DND-41 (cell line): ENCODE results near the gene GPR15LG.

Experiments used
- ATAC-seq: fragments of 200-7000 bp; cut with Tn5 transposase; 3 replicates; pipeline ENCODE4 v1.9.1; 2021; ENCODE audit warnings: low read depth; ENCODE audit not compliant: insufficient read depth
- DNase-seq: peaks from one replicate; pipeline ENCODE4 v3.0.0-alpha.2; 2020
- H2AFZ ChIP-seq: 2 replicates; pipeline ENCODE4 v1.6.0; 2012; ENCODE audit warnings: low read depth, low read length
- H3K27ac ChIP-seq: 2 replicates; pipeline ENCODE4 v1.5.1; 2012; ENCODE audit warnings: low read length, inconsistent platforms
- H3K27me3 ChIP-seq: fragments of 200-600 bp; sonication (generic); 2 replicates; pipeline ENCODE4 v1.6.0; 2012; ENCODE audit warnings: low read length, mild to moderate bottlenecking, inconsistent platforms; ENCODE audit not compliant: insufficient read depth, poor library complexity
- H3K36me3 ChIP-seq: 2 replicates; pipeline ENCODE4 v1.5.1; 2012; ENCODE audit warnings: low read length, inconsistent platforms; ENCODE audit not compliant: insufficient read depth
- H3K4me1 ChIP-seq: 2 replicates; pipeline ENCODE4 v1.5.1; 2012; ENCODE audit warnings: mild to moderate bottlenecking, low read length; ENCODE audit not compliant: insufficient read depth
- H3K4me2 ChIP-seq: 2 replicates; pipeline ENCODE4 v1.6.0; 2012; ENCODE audit warnings: mild to moderate bottlenecking, moderate library complexity, low read length, inconsistent platforms; ENCODE audit not compliant: insufficient read depth
- H3K4me3 ChIP-seq, 2 experiments: fragments of 200-600 bp in 1 of 2; shearing (Covaris generic) in 1 of 2; 2 replicates each; pipeline ENCODE4 v1.5.1; 2012 to 2016; ENCODE audit warnings: inconsistent platforms in 2 of 2, low read length in 2 of 2, mild to moderate bottlenecking in 2 of 2, low read depth in 1 of 2, moderate library complexity in 1 of 2
- H3K79me2 ChIP-seq: 2 replicates; pipeline ENCODE4 v1.6.0; 2012; ENCODE audit warnings: low read length, inconsistent platforms; ENCODE audit not compliant: insufficient read depth
- H3K9ac ChIP-seq: 2 replicates; pipeline ENCODE4 v1.6.0; 2012; ENCODE audit warnings: low read depth, mild to moderate bottlenecking, inconsistent platforms, low read length, moderate library complexity
- H3K9me3 ChIP-seq: 2 replicates; pipeline ENCODE4 v1.5.1; 2012; ENCODE audit warnings: low read length, moderate library complexity, mild to moderate bottlenecking, inconsistent platforms; ENCODE audit not compliant: insufficient read depth, severe bottlenecking
- H4K20me1 ChIP-seq: 2 replicates; pipeline ENCODE4 v1.6.0; 2012; ENCODE audit warnings: low read length; ENCODE audit not compliant: insufficient read depth
- CTCF ChIP-seq: IDR thresholded peaks from 2 replicates; pipeline ENCODE4 v1.5.1; 2012; ENCODE audit warnings: borderline replicate concordance, low read length, moderate library complexity, mild to moderate bottlenecking; ENCODE audit not compliant: poor library complexity, severe bottlenecking; ENCODE audit errors: extremely low read depth
- EZH2 ChIP-seq: IDR thresholded peaks from 3 replicates; pipeline ENCODE4 v1.6.1; 2012; ENCODE audit warnings: borderline replicate concordance, low read depth, mild to moderate bottlenecking, moderate library complexity, low read length, inconsistent platforms; ENCODE audit not compliant: severe bottlenecking

Gene GPR15LG

GRCh38 chr10:84193846-84194423 lies 20.3 kb downstream of the GPR15LG start:
- DNase-seq (no peak), ATAC-seq (no peak)
- no peaks in the 10 kb centered on the region for H3K36me3 ChIP-seq
- no peak overlapping the region for H3K4me2 ChIP-seq
- no peaks in the 10 kb centered on the region for H3K79me2 ChIP-seq
- no peak overlapping the region for H3K9ac ChIP-seq
- H2AFZ ChIP-seq = no peak overlapping the region
- peaks cover 4% of the 10 kb centered on the region; the same call in 1 of the 2 replicates for H3K4me1 ChIP-seq
- TF ChIP-seq EZH2 = no peak
- no peak for TF ChIP-seq CTCF
- H4K20me1 ChIP-seq = no peaks in the 10 kb centered on the region; the same call in 1 of the 2 replicates
- no peaks in the 10 kb centered on the region for H3K9me3 ChIP-seq
- H3K27me3 ChIP-seq = peaks cover 8% of the 10 kb centered on the region
- no peak overlapping the region for H3K27ac ChIP-seq
- H3K4me3 ChIP-seq = no peak overlapping the region

GRCh38 chr10:84194424-84195043 lies 20.9 kb downstream of the GPR15LG start, which contains the start of gene CDHR1:
CDHR1 (plus strand) TSS chr10:84194537; CDS start chr10:84194761, 224 bp downstream.
- Histone ChIP-seq H3K9ac (no peak within 1 kb of the TSS), H3K4me3 (no peak within 1 kb of the TSS)

GRCh38 chr10:84195044-84195830 lies 21.6 kb downstream of the GPR15LG start:
- ATAC-seq (no peak), DNase-seq (no peak)
- Histone ChIP-seq H4K20me1 (no peaks in the 10 kb centered on the region; the same call in 1 of the 2 replicates), H3K4me2 (no peak overlapping the region), H3K9me3 (no peaks in the 10 kb centered on the region), H2AFZ (no peak overlapping the region), H3K4me1 (peaks cover 4% of the 10 kb centered on the region; the same call in 1 of the 2 replicates), H3K27me3 (peaks cover 8% of the 10 kb centered on the region), H3K4me3 (no peak overlapping the region), H3K79me2 (no peaks in the 10 kb centered on the region), H3K36me3 (no peaks in the 10 kb centered on the region), H3K27ac (no peak overlapping the region), H3K9ac (no peak overlapping the region)
- TF ChIP-seq CTCF (no peak), EZH2 (no peak)

More at GRCh38 chr10:84194424-84195043, 20.9 kb downstream of the GPR15LG start, which contains the start of gene CDHR1:
- Histone ChIP-seq H3K27me3 (peaks cover 8% of the 10 kb centered on the region), H3K4me2 (no peak within 1 kb of the TSS), H3K9me3 (no peaks in the 10 kb centered on the region), H2AFZ (no peak within 1 kb of the TSS), H3K79me2 (no peaks in the 10 kb centered on the region), H4K20me1 (no peaks in the 10 kb centered on the region; the same call in 1 of the 2 replicates), H3K27ac (no peak within 1 kb of the TSS), H3K4me1 (peaks cover 4% of the 10 kb centered on the region; the same call in 1 of the 2 replicates), H3K36me3 (no peaks in the 10 kb centered on the region)
- TF ChIP-seq CTCF (no peak), EZH2 (no peak)
- DNase-seq = no peak
- no peak for ATAC-seq
